ENCODE results near the gene PLEKHG4B.

DNA sequence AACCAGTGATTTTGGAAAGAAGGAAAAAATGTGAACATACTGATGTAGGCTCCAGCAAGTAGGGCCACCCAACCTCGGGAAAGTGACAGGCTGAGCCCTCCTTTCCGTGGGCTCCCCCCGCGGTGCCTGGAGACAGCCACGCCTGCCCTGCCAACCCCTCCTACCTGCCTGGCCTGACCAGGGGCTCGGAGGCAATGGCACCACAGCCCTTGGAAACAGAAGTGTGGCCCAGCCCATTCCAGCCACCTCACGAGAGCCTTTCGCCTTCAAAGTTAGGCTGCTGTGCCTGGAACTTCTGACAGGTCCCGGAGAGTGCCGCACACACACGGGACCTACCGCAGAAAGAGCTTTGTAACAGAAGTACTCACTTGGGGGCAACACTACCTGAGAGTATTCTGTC is 49.8 kb downstream of the PLEKHG4B start:
- TF ChIP-seq POLR2A (IDR thresholded peaks at IDR 0.05; ENCODE audit: low read depth, low read length) (no peak), POLR2AphosphoS5 (IDR thresholded peaks at IDR 0.05; ENCODE audit: low read depth, low read length) (no peak), SPI1 (IDR thresholded peaks at IDR 0.05; ENCODE audit: low read depth, low read length) (no peak)
